HG03280 (cell line): ENCODE measurements around the gene CABP4.
"Not testable (repeated sequence)": the region's sequence is repeated elsewhere in the genome, so short reads cannot be mapped to it uniquely, and the experiment has no call there.

ENCODE experiments used
- ATAC-seq: cut with Tn5 transposase; IDR thresholded peaks from one replicate; pipeline ENCODE4 v1.9.1; 2021; ENCODE audit warnings: mild to moderate bottlenecking, moderate library complexity; ENCODE audit not compliant: unreplicated experiment

The CABP4 gene

DNA sequence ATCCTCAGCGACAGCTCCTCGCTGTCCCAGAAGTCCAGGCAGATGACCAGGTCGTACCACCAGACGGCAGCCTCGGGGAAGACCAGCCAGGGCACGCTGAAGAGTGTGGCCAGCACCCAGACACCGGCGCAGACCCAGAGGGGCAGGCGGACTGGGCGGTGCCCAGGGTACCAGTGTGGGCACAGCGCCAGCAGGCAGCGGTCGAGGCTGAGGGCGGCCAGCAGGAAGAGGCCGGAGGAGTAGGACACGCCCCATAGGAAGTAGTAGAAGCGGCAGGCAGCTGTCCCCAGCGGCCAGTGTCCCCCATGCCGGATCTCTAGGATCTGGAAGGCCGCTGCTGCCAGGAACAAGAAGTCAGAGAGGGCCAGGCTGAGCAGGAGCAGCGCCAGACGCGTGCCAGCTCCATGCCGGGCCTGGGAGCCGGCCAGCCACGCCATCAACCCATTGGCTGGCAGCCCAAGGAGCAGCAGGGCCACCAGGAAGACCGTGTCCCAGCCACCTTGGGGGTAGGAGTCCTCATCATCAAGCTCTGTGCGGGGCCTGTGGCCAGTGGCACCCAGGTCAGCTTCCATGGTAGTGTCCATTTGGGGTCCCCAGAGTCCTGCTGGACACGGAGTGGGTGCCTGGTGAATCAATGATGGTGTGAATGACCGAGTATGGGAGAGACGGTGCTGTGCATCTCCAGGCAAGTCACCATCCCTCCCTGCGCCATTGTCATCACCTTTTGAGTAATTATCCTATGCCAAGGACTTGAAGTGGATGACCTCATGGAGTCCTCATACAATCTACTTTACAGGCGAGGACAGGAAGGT is 2.8 kb upstream of the CABP4 start, which contains the start of gene GPR152:
Gene GPR152, minus strand, starts transcription at position 589 of the 812 bp plus-strand sequence. Its CDS starts 5 bp downstream, at position 584.
- ATAC-seq = no peak

DNA sequence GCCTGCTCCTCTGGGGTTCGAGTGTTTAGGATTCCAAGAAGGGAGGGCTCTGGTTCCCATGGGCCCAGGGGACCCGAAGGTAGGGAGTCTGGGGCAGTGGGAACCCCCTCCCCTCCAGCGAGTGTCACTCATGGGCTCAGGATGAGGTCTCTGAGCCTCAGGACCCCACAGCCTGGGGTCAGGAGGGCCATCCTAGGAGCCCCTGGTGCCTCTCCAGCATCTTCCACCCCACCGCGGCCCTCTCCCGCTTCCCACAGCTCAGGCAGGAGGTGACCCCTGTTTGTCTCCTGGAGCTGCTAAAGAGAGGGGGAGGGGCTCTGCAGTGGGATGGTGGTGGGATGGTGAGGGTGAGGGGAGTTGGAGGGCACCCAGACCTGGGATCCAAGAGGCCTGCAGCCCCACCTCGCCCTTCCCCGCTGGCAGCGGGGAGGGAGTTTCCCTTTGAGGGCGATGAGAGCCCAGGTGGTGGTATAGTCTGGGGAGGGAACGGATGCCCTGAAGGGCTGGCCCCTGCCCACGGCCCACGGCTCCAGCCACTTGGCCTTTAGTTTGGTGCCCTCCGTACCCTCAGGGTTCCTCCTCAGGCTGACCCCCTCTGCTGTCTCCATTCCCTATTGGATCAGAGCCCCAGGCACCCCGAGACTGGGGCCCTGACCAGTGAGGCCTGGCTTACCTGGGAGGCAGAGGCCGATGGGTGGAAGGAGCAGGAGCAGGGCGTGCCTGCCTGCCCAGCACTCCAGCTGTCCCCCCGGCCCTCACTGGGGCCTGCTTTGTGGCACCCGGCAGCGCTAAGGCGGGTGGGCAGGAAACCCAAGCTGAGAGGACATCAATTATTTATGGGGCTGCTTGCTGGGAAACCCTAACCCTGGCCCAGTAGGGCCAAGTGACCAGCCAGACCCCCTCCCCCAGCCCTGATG is 1.1 kb upstream of the CABP4 start:
- ATAC-seq = no peak

DNA sequence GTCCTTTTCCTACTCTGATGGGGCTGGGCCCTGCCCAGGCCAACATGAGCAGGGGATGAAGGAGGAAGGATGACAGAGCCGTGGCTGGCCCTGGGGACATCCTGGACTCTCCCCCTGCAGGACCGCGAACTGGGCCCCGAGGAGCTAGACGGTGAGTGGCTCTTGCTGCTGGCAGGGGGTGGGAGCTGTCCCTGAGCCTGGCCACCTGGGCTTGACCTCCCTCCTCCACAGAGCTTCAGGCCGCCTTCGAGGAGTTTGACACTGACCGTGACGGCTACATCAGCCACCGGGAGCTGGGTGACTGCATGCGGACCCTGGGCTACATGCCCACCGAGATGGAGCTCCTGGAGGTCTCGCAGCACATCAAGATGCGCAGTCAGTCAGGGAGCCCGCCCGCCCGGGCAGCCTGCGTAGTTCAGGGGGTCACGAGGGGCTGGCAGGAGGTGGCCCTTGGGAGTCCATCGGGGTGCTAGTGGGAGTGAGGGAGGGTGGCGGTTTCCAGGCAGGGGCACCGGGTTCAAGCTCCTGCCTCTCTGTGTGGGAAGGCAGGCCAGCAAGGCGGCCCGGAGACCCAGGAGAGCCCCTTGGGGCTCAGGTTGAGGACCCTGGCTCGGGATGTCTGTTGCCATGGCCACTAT is 1.0 kb downstream of the CABP4 start:
- ATAC-seq = no peak

DNA sequence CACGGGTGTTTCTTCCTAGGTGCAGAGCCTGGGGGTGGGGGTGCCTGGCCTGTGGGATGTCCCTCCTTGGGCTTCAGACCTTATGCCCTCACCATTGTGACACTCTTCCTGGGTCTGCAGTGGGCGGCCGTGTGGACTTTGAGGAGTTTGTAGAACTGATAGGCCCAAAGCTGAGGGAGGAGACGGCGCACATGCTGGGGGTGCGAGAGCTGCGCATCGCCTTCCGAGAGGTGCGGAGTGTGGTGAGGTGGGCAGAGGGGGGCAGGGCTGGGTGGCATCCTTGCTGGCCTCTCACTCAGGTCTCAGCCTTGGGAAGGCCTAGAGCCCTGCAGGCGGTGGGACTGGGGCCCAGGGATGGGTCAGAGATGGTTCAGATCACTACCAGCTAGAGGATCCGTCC is 2.3 kb downstream of the CABP4 start:
- no peak for ATAC-seq

DNA sequence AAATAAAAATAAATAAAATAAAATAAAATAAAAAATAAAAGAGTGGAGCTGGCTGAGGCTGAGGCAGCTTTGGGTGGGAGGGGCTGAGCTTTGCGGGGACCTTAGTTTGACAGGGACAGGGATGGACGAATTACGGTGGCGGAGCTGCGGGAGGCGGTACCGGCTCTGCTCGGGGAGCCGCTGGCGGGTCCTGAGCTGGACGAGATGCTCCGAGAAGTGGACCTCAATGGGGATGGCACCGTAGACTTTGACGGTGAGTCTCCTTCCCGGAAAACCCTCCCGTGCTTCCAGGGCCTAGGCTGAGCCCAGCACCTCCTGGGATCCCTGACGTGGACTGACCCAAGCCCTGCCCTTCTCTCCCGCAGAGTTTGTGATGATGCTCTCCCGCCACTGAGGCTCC is 3.1 kb downstream of the CABP4 start:
- no peak for ATAC-seq

DNA sequence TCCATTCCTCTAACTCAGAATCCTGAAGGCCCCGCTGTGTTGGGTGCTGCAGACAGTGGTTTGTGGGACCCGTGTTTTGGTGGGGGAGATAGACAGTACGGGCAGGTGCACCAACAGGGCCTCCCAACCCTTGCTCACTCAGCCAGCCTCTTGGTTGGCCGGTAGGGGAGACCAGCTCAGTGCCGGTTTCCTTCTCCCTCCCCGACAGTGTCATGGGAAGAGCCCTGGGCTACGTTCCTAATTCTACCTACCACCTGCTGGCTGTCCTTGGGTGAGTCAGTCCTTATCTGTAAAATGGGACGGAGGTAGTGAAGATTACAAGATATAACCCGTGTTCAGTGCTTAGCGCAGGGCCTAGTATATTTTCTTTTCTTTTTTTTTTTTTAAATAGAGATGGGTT is 8.0 kb downstream of the CABP4 start:
- ATAC-seq = no peak

DNA sequence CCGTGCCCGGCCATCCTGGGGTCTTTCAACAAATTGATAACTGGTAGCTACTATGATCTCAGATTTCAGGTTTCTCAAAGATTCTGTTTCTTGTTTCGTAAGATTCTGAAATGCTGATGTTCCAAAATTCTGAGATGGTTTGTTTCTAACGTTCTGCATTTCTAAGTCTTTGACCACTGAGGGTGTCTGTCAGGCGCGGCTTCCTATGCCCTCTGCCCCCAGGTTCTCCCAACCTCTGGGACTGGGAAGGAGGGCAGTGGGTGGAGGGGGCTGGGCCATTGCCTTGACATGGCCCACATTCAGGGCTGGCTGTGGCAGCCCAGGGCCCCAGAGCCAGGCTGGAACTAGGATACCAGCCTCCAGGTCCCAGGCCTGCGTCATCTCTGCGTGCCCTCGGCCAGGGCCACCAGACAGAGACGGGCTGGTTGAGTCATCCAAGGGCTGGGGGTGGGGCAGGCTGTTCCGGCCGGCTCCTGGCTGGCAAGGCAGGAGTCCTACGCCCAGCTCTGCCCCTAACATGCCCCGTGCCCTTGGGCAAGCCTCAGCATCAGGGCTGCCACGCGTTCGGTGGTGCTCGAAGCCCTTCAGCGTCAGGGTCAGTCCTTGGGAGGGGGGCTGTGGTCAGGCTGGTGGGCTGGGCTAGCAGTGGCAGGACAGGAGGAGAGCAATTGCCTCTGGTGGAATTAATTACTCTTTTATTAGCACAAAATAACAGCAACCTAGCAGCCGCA is 8.7 kb downstream of the CABP4 start:
- ATAC-seq = no peak

DNA sequence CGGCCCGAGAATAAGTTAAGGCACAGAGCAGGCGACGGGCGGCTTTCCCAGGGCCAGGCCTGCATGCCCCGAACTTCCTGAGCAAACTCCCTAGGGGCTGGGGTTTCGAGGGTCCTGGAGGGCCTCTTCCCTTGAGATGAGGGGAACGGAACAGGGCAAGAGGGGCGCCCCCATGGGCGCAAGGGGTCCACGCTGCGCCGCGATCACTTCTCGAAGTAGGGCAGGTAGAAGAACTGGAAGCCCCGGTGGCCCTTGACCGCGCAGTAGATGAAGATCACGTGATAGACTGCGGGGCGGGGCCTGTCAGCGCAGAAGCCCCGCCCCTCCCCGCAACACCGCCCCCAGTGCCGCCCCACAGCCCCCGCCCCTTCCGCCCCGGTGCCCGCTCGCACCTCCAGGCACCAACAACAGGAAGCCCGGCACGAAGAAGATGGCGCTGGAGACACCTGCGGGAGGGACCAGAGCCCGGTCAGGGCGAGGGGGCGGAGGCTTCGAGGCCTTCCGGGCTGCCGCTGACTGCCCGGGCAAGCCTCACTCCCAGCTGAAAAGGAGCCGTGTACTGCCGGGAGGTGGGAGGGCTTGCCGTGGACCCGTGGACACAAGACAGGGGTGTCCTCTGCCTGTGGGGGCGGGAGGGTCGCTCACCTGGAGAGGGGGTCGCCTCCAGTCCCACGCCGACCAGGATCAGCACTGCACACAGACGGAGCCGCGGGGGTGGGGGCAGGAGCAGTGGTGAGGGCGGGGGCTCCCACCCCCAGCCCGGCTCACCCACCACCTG is 9.4 kb downstream of the CABP4 start:
- peak; percentile 68 for ATAC-seq

DNA sequence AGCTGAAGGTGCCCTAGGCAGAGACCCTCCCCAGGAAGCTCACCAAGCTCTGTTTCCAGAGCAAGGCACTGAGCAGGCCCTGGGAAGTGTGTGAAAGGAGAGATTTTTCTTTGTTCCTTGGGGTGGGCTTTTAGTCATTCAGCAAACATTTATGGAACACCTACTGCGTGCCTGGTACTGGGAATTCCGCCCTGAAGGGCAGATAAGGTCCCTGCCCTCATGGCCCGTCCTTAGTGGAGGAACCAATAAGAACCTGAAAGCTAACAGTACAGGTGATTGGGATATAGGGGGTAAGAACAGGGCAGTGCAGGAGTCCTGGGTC is 10.0 kb downstream of the CABP4 start:
- no peak for ATAC-seq

DNA sequence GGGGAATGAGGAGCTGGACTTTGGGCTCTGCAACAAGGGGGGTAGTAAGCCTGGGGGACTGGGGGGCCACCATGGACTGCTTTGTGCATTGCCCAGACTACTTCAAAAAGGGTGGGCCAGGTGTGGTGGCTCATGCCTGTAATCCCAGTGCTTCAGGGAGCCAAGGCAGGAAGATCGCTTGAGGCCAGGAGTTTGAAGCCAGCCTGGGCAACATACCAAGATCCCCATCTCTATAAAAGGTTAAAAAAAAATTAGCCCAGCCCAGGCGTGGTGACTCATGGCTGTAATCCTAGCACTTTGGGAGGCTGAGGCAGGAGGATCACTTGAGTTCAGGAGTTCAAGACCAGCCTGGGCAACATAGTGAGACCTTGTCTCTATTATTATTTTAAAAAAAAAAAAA is 10.4 kb downstream of the CABP4 start:
- not testable (repeated sequence) for ATAC-seq

DNA sequence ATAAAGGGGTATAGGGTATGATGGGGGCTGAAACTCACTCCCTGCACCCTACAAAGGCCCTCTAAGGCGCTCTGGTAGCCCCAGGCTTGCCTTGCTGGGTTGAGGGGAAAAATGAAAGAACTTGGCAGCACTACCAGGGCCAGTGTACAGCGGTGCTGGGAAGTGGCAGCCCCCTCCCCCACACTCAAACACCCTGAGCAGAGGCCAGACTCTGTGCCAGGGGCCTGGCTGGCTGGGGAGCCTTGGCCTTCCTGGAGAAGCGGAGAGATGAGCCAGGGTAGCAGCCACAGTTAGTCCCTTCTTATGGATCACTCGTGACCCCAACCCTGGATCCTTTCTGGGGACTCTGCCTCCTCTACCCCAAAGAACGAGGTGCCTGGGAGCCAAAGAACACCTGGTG is 11.2 kb downstream of the CABP4 start:
- ATAC-seq = no peak

DNA sequence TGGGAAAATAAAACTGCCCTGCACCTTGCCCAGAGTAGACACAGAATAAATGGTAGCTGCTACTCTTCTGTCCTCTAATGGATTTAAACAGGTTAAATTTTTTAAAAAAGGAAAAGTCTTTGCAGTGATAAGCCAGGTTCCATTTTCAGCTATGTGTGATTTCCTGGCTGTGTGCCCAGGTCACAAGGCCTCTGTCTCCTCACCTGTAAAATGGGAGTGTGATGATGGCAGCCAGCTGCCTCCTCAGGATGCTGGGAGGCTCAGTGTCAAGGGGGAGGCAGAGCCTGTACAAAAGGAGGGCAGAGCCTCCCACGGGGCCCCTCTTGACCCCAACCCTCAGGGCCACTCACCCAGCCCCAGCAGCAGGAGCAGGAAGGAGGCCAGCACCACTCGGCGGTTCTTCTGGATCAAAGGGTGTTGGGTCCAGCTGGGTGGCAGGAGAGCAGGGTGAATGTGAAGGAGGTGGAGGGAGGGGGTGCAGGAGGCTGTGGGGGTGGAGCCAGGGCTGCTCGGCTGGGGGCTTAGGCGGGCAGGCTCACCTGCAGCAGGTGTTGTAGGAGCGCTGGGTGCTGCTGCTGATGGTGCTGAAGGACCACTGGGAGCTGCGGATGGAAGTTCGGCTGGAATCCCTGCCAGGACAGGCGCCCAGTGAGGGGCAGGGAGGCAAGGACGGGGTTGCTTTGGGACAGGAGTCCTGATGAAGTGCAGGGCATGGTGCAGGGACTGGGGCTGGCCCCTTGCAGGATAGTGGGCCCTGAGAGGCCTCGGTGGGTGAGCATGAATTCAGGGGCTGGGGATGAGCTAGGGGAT is 12.0 kb downstream of the CABP4 start:
- no peak for ATAC-seq

DNA sequence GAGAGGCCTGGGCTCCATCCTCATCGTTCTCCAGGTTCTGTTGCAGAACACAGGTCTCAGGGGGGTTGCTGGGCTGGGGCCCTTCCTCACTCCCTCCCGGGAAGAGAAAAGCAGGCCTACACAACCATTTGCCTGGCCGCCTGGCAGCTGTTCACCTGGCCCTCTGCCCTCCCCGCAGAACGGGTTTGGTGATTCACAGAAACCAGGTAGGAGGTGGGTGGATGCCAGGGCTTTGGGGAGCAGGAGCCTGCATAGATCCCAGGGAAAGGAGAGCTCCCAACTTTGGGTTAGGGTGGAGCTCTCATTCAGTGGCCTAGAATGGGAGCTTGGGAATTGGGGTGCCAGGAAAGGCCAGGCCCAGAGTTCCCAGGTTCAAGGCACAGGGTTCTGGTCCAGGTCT is 12.9 kb downstream of the CABP4 start:
- ATAC-seq = no peak

DNA sequence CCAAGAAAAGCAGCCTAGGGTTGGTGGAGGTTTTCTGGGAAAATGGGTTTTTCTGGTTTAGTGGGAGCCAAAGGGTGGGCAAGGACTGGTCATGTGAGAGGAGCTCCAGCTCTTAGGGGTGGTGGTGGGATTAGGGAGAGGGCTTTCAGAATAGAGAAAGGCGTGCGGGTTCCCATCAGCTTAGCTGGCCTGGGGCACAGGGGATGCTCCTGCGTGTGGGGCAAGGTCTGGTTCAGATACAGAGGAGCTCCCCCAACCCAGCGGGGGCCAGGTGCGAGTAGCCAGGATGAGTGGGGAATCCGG is 13.3 kb downstream of the CABP4 start:
- ATAC-seq = no peak

DNA sequence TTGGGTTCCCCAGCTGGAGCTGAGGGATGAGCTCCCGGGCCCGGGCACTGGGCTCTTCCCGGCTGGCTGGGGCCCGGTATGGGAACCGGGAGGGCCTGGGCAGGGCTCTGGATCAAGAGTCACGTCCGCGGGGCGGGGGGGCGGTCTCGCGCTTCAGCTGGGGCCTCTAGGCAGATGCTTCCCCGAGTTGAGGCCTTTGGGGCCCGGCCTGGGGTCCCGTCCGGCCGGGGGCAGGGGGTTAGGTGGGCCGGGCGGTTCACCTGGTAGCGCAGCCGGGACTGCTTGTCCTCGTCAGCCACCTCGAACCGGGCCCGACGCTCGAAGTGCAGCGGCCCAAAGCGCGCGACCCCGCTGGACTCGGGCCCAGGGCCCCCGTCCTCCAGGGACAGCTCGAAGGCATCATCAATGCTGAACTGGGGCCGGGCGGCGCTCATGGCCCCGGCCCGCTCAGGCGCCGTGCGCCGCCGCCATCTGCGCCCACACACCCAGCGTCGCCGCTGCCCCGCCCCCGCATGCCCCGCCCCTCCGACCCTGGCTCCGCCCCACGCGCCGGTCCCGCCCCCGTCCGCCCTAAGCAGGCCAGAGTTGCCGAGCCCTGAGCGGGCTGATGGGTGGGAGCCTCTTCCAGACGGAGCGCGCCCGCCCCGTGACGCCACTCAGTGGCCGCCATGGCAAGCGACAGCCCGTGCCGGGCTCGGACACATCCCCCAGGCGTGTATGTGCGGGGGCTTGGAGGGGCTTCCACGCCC is 13.8 kb downstream of the CABP4 start, which contains the start of gene TMEM134:
Gene TMEM134, minus strand, starts transcription at position 493 of the 749 bp plus-strand sequence. Its CDS starts 59 bp downstream, at position 434.
- ATAC-seq = peak; percentile 68

DNA sequence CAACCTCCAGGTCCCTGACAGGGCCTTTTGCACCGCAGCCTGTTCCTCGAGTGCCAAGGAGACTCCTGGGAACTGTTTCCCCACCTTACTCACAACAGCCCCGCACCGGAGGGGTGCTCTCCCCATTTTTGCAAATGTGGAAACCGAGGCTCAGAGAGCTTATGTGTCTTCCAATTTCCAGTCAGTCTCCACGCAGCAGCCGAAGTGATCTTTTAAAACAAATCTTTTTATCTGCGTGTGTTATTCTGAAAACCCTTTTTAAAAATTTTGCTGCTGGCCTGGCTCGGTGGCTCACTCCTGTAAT is 14.3 kb downstream of the CABP4 start:
- no peak for ATAC-seq

DNA sequence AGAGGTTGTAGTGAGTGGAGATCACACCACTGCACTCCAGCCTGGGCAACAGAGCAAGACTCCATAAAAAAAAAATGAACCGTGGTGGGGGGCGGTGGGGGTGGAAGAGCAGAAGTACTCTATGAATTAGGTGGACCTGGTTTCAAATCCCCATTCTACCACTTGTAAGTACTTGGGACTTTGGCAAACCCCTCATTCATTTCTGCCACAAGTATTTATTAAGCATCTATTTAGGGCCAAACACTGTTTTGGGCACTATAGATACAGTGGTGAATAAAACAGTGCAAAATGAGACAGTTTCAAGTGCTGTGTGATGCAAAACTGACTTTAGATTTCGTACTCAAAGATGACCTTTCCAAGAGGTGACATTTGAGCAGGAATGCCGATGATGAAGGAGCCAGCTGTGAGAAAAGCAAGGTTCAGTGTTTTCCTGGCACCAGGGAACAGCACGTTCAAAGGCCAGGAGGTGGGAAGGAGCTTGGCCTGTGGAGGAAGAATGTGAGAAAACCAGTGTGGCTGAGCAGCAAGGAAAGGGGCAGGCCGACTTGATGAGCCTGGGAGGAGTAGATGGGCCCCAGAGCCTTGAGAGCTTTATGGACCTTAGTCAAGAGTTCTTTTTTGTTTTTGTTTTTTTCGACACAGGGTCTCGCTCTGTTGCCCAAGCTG is 15.3 kb downstream of the CABP4 start:
- ATAC-seq = no peak

DNA sequence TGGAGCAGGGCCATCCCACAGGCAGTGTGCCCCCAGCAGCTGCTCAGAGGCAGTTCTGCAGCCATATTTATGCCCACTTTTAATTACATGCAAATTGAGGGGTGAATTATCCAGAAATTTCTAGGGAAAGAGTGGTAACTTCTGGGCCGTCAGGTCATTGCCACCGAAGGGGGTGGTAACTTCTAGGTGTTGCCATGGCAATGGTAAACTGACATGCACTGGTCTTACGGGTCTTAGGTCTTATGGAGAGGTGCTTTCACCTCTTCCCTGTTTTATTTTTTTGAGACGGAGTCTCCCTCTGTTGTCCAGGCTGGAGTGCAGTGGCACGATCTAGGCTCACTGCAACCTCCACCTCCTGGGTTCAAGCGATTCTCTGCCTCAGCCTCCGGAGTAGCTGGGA is 17.7 kb downstream of the CABP4 start:
- ATAC-seq = no peak
